ENCODE results near the gene PRDM1.
A peak's percentile ranks its signal among the peaks of the same experiment; 100 is the strongest.

Gene PRDM1

GRCh38 chr6:106098383-106099234, 12.5 kb downstream of the PRDM1 start:
- peak overlapping the region; percentile 57 for H3K4me3 ChIP-seq (ENCODE audit: low read depth, low read length)
- peak; percentile 68 for DNase-seq
- no peaks in the 10 kb centered on the region for H3K27me3 ChIP-seq (replicated peaks)
- TF ChIP-seq CTCF (IDR thresholded peaks at IDR 0.05; ENCODE audit: low read depth, low read length, missing control alignments) = no peak
- peak overlapping the region; percentile 68 for H3K27ac ChIP-seq
- in situ Hi-C loops (cut with HindIII; ENCODE audit: low pct_ligation_motif_present, low sequenced_read_pairs) = no loop called here
- H3K36me3 ChIP-seq (replicated peaks) = no peaks in the 10 kb centered on the region

GRCh38 chr6:106099235-106099537, 13.1 kb downstream of the PRDM1 start:
- no peak for DNase-seq
- no peaks in the 10 kb centered on the region for H3K36me3 ChIP-seq (replicated peaks)
- in situ Hi-C loops (cut with HindIII; ENCODE audit: low pct_ligation_motif_present, low sequenced_read_pairs) = no loop called here

GRCh38 chr6:106100755-106101154, 14.6 kb downstream of the PRDM1 start:
- no peak for DNase-seq
- in situ Hi-C loops (cut with HindIII; ENCODE audit: low pct_ligation_motif_present, low sequenced_read_pairs) = no loop called here
- no peak for TF ChIP-seq CTCF (IDR thresholded peaks at IDR 0.05; ENCODE audit: low read depth, low read length, missing control alignments)
- Histone ChIP-seq H3K4me3 (ENCODE audit: low read depth, low read length) (no peak overlapping the region), H3K27me3 (replicated peaks) (no peaks in the 10 kb centered on the region), H3K27ac (no peak overlapping the region), H3K36me3 (replicated peaks) (no peaks in the 10 kb centered on the region)

More at GRCh38 chr6:106099235-106099537, 13.1 kb downstream of the PRDM1 start:
- TF ChIP-seq CTCF (IDR thresholded peaks at IDR 0.05; ENCODE audit: low read depth, low read length, missing control alignments) = no peak
- Histone ChIP-seq H3K4me3 (ENCODE audit: low read depth, low read length) (no peak overlapping the region), H3K27me3 (replicated peaks) (no peaks in the 10 kb centered on the region), H3K27ac (no peak overlapping the region)

- Histone ChIP-seq H3K36me3 (replicated peaks) (no peaks in the 10 kb centered on the region), H3K27ac (no peak overlapping the region), H3K27me3 (replicated peaks) (no peaks in the 10 kb centered on the region), H3K4me3 (ENCODE audit: low read depth, low read length) (no peak overlapping the region)
- no peak for TF ChIP-seq CTCF (IDR thresholded peaks at IDR 0.05; ENCODE audit: low read depth, low read length, missing control alignments)
- no peak for DNase-seq
- in situ Hi-C loops (cut with HindIII; ENCODE audit: low pct_ligation_motif_present, low sequenced_read_pairs) = no loop called here
These were observed 15.3 kb downstream of the PRDM1 start for GRCh38 chr6:106101466-106101865.

GRCh38 chr6:106102034-106102433, 15.9 kb downstream of the PRDM1 start:
- no peak overlapping the region for H3K4me3 ChIP-seq (ENCODE audit: low read depth, low read length)
- TF ChIP-seq CTCF (IDR thresholded peaks at IDR 0.05; ENCODE audit: low read depth, low read length, missing control alignments) = no peak

More at GRCh38 chr6:106102034-106102433, 15.9 kb downstream of the PRDM1 start:
- in situ Hi-C loops (cut with HindIII; ENCODE audit: low pct_ligation_motif_present, low sequenced_read_pairs) = no loop called here
- no peak overlapping the region for H3K27ac ChIP-seq
- H3K36me3 ChIP-seq (replicated peaks) = no peaks in the 10 kb centered on the region
- no peak for DNase-seq
- H3K27me3 ChIP-seq (replicated peaks) = no peaks in the 10 kb centered on the region
